ENCODE results near the gene PARD3B. TPM values are rescaled to one million over a fixed set of nuclear protein-coding genes. Genes with fewer than 3 reads are reported as not detected.

PARD3B gene
- total and polyA plus RNA-seq, 2 experiments from 2014 or later, result 3.5 to 4.4 TPM

DNA sequence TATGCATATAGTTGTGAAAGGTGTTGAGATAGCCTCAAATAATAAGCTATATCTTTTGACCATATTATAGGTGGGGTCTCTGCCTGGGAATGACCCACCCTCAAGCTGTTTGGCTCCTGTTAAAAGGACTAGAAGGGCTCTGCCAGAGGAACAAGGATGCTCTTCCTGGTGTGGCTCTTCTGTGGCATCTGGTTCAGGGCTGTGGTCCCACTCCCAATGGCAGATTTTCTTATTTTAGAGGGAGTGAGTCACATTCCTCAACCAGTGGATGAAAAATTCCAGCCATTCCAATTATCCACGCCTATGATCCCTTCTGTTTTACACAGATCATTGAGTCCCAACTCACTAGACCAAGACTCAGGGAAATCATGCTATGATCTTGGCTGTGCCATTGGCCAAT lies 119.9 kb downstream of the PARD3B start:
- H3F3A ChIP-seq (replicated peaks; ENCODE audit: low read depth), result no peaks in the 10 kb centered on the region
- peaks cover 12% of the 10 kb centered on the region for H3K9me2 ChIP-seq (ENCODE audit: insufficient read depth)
- peaks cover 10% of the 10 kb centered on the region; the same call in 2 of the 3 replicates for H3K4me1 Mint-ChIP-seq
- no peaks in the 10 kb centered on the region for H3K36me3 ChIP-seq (ENCODE audit: insufficient read depth)
- no peak overlapping the region for H2AFZ ChIP-seq
- no peaks in the 10 kb centered on the region for H3K36me3 Mint-ChIP-seq (ENCODE audit: low read depth)
- no peaks in the 10 kb centered on the region for H3K27me3 Mint-ChIP-seq (ENCODE audit: insufficient read depth, low read depth, poor library complexity)
- no peak overlapping the region for H3K4me2 ChIP-seq
- DNase-seq (ENCODE audit: low spot score) (peak; percentile 30), ATAC-seq (peak; percentile 40; the same call in 2 of the 3 replicates)
- no peaks in the 10 kb centered on the region for H3K79me2 ChIP-seq (replicated peaks; ENCODE audit: insufficient read depth)
- H3K9me3 Mint-ChIP-seq, result no peaks in the 10 kb centered on the region
- no peak overlapping the region for H3K27ac Mint-ChIP-seq
- H3K27me3 ChIP-seq (ENCODE audit: insufficient read depth), result no peaks in the 10 kb centered on the region
- H3K4me3 Mint-ChIP-seq, result no peak overlapping the region
- 0 out of 2 replicates have a peak overlapping the region, but pooled peaks have one; percentile 9 for H3K27ac ChIP-seq (ENCODE audit: low read depth)
- peaks cover 7% of the 10 kb centered on the region; the same call in 1 of the 2 replicates for H3K4me1 ChIP-seq (ENCODE audit: insufficient read depth)
- no peak overlapping the region for H3K4me3 ChIP-seq
- H4K20me1 ChIP-seq (replicated peaks; ENCODE audit: insufficient read depth), result no peaks in the 10 kb centered on the region
- TF ChIP-seq EZH2phosphoT487 (IDR thresholded peaks at IDR 0.05; ENCODE audit: unreplicated experiment), result no peak
- TF ChIP-seq, protein P1, sequence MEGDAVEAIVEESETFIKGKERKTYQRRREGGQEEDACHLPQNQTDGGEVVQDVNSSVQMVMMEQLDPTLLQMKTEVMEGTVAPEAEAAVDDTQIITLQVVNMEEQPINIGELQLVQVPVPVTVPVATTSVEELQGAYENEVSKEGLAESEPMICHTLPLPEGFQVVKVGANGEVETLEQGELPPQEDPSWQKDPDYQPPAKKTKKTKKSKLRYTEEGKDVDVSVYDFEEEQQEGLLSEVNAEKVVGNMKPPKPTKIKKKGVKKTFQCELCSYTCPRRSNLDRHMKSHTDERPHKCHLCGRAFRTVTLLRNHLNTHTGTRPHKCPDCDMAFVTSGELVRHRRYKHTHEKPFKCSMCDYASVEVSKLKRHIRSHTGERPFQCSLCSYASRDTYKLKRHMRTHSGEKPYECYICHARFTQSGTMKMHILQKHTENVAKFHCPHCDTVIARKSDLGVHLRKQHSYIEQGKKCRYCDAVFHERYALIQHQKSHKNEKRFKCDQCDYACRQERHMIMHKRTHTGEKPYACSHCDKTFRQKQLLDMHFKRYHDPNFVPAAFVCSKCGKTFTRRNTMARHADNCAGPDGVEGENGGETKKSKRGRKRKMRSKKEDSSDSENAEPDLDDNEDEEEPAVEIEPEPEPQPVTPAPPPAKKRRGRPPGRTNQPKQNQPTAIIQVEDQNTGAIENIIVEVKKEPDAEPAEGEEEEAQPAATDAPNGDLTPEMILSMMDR (conservative IDR thresholded peaks at IDR 0.05; ENCODE audit: low read depth in 2 of 2), result no peak
- TF ChIP-seq STAT1 (IDR thresholded peaks at IDR 0.05; ENCODE audit: unreplicated experiment), result no peak
- no peak for TF ChIP-seq ZNF114 (CRISPR knock-in tag; IDR thresholded peaks at IDR 0.05)
- TF ChIP-seq POLR2AphosphoS5 (IDR thresholded peaks at IDR 0.05; ENCODE audit: low read depth), result no peak
- TF ChIP-seq, protein P2, sequence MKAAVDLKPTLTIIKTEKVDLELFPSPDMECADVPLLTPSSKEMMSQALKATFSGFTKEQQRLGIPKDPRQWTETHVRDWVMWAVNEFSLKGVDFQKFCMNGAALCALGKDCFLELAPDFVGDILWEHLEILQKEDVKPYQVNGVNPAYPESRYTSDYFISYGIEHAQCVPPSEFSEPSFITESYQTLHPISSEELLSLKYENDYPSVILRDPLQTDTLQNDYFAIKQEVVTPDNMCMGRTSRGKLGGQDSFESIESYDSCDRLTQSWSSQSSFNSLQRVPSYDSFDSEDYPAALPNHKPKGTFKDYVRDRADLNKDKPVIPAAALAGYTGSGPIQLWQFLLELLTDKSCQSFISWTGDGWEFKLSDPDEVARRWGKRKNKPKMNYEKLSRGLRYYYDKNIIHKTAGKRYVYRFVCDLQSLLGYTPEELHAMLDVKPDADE (IDR thresholded peaks at IDR 0.05), result no peak
- TF ChIP-seq NANOG (IDR thresholded peaks at IDR 0.05; ENCODE audit: borderline replicate concordance), result no peak
- TF ChIP-seq JUNB (IDR thresholded peaks at IDR 0.05; ENCODE audit: unreplicated experiment), result no peak
- TF ChIP-seq ZNF331 (CRISPR knock-in tag; IDR thresholded peaks at IDR 0.05; ENCODE audit: low read depth), result no peak
- no peak for TF ChIP-seq EZH2 (IDR thresholded peaks at IDR 0.05; ENCODE audit: low read depth, unreplicated experiment)
- TF ChIP-seq, protein P3, sequence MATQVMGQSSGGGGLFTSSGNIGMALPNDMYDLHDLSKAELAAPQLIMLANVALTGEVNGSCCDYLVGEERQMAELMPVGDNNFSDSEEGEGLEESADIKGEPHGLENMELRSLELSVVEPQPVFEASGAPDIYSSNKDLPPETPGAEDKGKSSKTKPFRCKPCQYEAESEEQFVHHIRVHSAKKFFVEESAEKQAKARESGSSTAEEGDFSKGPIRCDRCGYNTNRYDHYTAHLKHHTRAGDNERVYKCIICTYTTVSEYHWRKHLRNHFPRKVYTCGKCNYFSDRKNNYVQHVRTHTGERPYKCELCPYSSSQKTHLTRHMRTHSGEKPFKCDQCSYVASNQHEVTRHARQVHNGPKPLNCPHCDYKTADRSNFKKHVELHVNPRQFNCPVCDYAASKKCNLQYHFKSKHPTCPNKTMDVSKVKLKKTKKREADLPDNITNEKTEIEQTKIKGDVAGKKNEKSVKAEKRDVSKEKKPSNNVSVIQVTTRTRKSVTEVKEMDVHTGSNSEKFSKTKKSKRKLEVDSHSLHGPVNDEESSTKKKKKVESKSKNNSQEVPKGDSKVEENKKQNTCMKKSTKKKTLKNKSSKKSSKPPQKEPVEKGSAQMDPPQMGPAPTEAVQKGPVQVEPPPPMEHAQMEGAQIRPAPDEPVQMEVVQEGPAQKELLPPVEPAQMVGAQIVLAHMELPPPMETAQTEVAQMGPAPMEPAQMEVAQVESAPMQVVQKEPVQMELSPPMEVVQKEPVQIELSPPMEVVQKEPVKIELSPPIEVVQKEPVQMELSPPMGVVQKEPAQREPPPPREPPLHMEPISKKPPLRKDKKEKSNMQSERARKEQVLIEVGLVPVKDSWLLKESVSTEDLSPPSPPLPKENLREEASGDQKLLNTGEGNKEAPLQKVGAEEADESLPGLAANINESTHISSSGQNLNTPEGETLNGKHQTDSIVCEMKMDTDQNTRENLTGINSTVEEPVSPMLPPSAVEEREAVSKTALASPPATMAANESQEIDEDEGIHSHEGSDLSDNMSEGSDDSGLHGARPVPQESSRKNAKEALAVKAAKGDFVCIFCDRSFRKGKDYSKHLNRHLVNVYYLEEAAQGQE (IDR thresholded peaks at IDR 0.05; ENCODE audit: unreplicated experiment), result no peak
- TF ChIP-seq, protein P4, sequence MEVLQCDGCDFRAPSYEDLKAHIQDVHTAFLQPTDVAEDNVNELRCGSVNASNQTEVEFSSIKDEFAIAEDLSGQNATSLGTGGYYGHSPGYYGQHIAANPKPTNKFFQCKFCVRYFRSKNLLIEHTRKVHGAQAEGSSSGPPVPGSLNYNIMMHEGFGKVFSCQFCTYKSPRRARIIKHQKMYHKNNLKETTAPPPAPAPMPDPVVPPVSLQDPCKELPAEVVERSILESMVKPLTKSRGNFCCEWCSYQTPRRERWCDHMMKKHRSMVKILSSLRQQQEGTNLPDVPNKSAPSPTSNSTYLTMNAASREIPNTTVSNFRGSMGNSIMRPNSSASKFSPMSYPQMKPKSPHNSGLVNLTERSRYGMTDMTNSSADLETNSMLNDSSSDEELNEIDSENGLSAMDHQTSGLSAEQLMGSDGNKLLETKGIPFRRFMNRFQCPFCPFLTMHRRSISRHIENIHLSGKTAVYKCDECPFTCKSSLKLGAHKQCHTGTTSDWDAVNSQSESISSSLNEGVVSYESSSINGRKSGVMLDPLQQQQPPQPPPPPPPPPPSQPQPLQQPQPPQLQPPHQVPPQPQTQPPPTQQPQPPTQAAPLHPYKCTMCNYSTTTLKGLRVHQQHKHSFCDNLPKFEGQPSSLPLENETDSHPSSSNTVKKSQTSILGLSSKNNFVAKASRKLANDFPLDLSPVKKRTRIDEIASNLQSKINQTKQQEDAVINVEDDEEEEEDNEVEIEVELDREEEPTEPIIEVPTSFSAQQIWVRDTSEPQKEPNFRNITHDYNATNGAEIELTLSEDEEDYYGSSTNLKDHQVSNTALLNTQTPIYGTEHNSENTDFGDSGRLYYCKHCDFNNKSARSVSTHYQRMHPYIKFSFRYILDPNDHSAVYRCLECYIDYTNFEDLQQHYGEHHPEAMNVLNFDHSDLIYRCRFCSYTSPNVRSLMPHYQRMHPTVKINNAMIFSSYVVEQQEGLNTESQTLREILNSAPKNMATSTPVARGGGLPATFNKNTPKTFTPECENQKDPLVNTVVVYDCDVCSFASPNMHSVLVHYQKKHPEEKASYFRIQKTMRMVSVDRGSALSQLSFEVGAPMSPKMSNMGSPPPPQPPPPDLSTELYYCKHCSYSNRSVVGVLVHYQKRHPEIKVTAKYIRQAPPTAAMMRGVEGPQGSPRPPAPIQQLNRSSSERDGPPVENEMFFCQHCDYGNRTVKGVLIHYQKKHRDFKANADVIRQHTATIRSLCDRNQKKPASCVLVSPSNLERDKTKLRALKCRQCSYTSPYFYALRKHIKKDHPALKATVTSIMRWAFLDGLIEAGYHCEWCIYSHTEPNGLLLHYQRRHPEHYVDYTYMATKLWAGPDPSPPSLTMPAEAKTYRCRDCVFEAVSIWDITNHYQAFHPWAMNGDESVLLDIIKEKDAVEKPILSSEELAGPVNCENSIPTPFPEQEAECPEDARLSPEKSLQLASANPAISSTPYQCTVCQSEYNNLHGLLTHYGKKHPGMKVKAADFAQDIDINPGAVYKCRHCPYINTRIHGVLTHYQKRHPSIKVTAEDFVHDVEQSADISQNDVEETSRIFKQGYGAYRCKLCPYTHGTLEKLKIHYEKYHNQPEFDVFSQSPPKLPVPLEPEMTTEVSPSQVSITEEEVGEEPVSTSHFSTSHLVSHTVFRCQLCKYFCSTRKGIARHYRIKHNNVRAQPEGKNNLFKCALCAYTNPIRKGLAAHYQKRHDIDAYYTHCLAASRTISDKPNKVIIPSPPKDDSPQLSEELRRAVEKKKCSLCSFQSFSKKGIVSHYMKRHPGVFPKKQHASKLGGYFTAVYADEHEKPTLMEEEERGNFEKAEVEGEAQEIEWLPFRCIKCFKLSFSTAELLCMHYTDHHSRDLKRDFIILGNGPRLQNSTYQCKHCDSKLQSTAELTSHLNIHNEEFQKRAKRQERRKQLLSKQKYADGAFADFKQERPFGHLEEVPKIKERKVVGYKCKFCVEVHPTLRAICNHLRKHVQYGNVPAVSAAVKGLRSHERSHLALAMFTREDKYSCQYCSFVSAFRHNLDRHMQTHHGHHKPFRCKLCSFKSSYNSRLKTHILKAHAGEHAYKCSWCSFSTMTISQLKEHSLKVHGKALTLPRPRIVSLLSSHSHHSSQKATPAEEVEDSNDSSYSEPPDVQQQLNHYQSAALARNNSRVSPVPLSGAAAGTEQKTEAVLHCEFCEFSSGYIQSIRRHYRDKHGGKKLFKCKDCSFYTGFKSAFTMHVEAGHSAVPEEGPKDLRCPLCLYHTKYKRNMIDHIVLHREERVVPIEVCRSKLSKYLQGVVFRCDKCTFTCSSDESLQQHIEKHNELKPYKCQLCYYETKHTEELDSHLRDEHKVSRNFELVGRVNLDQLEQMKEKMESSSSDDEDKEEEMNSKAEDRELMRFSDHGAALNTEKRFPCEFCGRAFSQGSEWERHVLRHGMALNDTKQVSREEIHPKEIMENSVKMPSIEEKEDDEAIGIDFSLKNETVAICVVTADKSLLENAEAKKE (CRISPR knock-in tag; IDR thresholded peaks at IDR 0.05), result no peak
- TF ChIP-seq CREB1 (CRISPR knock-in tag; IDR thresholded peaks at IDR 0.05; ENCODE audit: low read depth), result no peak
